ENCODE measurements around the gene TP53BP2.

DNA sequence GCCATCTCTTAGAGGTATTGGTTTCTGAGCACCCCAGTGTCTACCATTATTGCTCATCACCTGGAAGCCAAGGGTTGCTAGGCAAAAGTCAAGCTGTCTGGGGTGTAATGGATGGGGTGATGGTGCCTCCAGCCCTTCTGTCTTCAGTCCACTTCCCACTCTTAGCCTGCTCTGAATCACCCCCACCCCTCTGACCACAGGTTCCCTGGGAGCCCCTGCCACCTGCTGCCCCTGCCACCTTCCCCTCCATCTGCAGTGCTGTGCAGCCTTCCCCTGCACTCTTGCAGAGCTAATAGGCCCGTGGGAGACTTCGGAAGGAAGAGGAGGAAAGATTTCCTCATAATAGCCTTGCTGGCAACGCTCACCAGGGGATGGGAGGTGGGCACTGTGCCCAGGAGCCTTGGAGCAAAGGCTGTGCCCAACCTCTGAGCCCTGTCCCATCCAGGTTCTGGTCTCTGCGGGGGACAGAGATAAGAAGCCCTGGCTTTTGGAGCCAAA, 97.9 kb downstream of the TP53BP2 start:
- TF ChIP-seq, protein P1, sequence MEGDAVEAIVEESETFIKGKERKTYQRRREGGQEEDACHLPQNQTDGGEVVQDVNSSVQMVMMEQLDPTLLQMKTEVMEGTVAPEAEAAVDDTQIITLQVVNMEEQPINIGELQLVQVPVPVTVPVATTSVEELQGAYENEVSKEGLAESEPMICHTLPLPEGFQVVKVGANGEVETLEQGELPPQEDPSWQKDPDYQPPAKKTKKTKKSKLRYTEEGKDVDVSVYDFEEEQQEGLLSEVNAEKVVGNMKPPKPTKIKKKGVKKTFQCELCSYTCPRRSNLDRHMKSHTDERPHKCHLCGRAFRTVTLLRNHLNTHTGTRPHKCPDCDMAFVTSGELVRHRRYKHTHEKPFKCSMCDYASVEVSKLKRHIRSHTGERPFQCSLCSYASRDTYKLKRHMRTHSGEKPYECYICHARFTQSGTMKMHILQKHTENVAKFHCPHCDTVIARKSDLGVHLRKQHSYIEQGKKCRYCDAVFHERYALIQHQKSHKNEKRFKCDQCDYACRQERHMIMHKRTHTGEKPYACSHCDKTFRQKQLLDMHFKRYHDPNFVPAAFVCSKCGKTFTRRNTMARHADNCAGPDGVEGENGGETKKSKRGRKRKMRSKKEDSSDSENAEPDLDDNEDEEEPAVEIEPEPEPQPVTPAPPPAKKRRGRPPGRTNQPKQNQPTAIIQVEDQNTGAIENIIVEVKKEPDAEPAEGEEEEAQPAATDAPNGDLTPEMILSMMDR (conservative IDR thresholded peaks at IDR 0.05; ENCODE audit: low read depth, low read length) = no peak
- no peak for TF ChIP-seq EZH2 (IDR thresholded peaks at IDR 0.05; ENCODE audit: low read length, unreplicated experiment)

Measured in PC-3 (cell line).